ENCODE measurements around the gene CDKAL1. TPM values are rescaled to one million over a fixed set of nuclear protein-coding genes. Genes with fewer than 3 reads are reported as not detected.

CDKAL1 gene
- total RNA-seq, 1 donor from 2014 or later = 13.4 TPM

GRCh38 chr6:20688710-20689500, 154.6 kb downstream of the CDKAL1 start:
- Histone ChIP-seq H3K4me3 (ENCODE audit: low read depth, low read length) (no peak overlapping the region), H3K27me3 (ENCODE audit: control insufficient read depth, insufficient read depth, low read length) (no peaks in the 10 kb centered on the region), H3K36me3 (ENCODE audit: control insufficient read depth, insufficient read depth, low read length) (no peaks in the 10 kb centered on the region)
- DNase-seq (ENCODE audit: low read depth) (no peak), FAIRE-seq (no peak)
- TF ChIP-seq CTCF (IDR thresholded peaks at IDR 0.05; ENCODE audit: insufficient read depth, low read length, severe bottlenecking) = no peak

GRCh38 chr6:20691185-20691584, 156.9 kb downstream of the CDKAL1 start:
- FAIRE-seq (no peak), DNase-seq (ENCODE audit: low read depth) (no peak)
- no peaks in the 10 kb centered on the region for H3K27me3 ChIP-seq (ENCODE audit: control insufficient read depth, insufficient read depth, low read length)
- no peak for TF ChIP-seq CTCF (IDR thresholded peaks at IDR 0.05; ENCODE audit: insufficient read depth, low read length, severe bottlenecking)
- H3K36me3 ChIP-seq (ENCODE audit: control insufficient read depth, insufficient read depth, low read length) = no peaks in the 10 kb centered on the region
- H3K4me3 ChIP-seq (ENCODE audit: low read depth, low read length) = no peak overlapping the region

DNA sequence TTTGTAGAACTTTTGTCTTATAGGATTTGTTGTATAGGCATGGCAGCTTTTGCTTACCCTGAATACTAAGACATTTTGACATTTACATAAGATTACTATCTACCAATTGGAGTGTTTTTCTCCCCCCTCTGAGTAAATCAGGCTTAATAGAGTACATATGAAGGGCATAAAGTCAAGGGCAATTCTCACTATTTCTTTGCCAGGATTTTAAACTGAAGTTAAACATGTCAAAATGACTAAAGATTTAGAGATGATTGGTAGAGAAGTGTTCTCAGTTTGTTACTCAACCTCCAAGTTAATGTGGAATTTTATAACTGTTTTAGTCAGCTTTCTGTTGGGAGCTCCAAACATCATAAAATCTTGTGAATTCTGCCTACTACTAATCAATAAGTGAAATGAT, 157.8 kb downstream of the CDKAL1 start:
- TF ChIP-seq CTCF (IDR thresholded peaks at IDR 0.05; ENCODE audit: insufficient read depth, low read length, severe bottlenecking) = no peak
- FAIRE-seq = no peak
- Histone ChIP-seq H3K27me3 (ENCODE audit: control insufficient read depth, insufficient read depth, low read length) (no peaks in the 10 kb centered on the region), H3K4me3 (ENCODE audit: low read depth, low read length) (no peak overlapping the region), H3K36me3 (ENCODE audit: control insufficient read depth, insufficient read depth, low read length) (no peaks in the 10 kb centered on the region)
- no peak for DNase-seq (ENCODE audit: low read depth)

- DNase-seq (ENCODE audit: low read depth) = peak; percentile 31
- FAIRE-seq = no peak
- TF ChIP-seq CTCF (IDR thresholded peaks at IDR 0.05; ENCODE audit: insufficient read depth, low read length, severe bottlenecking) = no peak
- H3K27me3 ChIP-seq (ENCODE audit: control insufficient read depth, insufficient read depth, low read length) = no peaks in the 10 kb centered on the region
- H3K4me3 ChIP-seq (ENCODE audit: low read depth, low read length) = no peak overlapping the region
- H3K36me3 ChIP-seq (ENCODE audit: control insufficient read depth, insufficient read depth, low read length) = no peaks in the 10 kb centered on the region
Observed at GRCh38 chr6:20693466-20694063, 159.3 kb downstream of the CDKAL1 start.

DNA sequence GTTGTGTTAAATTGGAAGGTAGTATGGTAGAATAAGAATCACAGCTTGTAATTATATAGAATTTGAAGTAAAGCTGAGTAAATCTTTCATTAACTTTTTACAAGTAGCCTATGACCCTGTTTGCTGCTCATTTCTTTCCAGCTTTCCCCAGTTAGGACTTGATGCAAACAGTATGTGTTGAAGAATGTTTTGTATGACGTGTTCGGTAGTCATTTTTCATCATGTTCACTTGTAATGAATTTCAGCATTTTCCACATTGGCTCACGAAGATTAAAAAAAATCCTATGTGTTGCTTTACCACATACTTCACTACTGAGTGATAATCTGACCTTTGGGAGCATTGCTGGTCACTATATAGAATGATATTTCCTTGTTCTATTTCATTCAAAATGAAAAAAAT, 162.4 kb downstream of the CDKAL1 start:
- no peak for TF ChIP-seq CTCF (IDR thresholded peaks at IDR 0.05; ENCODE audit: insufficient read depth, low read length, severe bottlenecking)
- H3K4me3 ChIP-seq (ENCODE audit: low read depth, low read length) = no peak overlapping the region
- H3K36me3 ChIP-seq (ENCODE audit: control insufficient read depth, insufficient read depth, low read length) = no peaks in the 10 kb centered on the region
- no peak for FAIRE-seq
- H3K27me3 ChIP-seq (ENCODE audit: control insufficient read depth, insufficient read depth, low read length) = no peaks in the 10 kb centered on the region
- DNase-seq (ENCODE audit: low read depth) = no peak
